Upper lobe of left lung (tissue), 6 donors: Measurements from ENCODE around the gene IPP. TPM values are rescaled to one million over a fixed set of nuclear protein-coding genes. Genes with fewer than 3 reads are reported as not detected.

Experiments
- ATAC-seq, 2 donors: fragments of 200-7000 bp; cut with Tn5 transposase; one replicate each; pipeline ENCODE4 v1.9.1; 2022; ENCODE audit warnings: mild to moderate bottlenecking in 2 of 2, moderate library complexity in 2 of 2; ENCODE audit not compliant: low FRiP score in 2 of 2
- DNase-seq, 2 donors: peaks; one replicate each; pipeline ENCODE4 v3.0.0-alpha.2; 2019 to 2020
- H3K27ac ChIP-seq, 4 donors: fragments of 200-600 bp; sonication (generic); one replicate each; pipeline ENCODE4 v1.5.1; 2016 to 2019
- H3K27me3 ChIP-seq, 4 donors: fragments of 200-600 bp; sonication (generic); one replicate each; pipeline ENCODE4 v1.5.1; 2017 to 2019
- H3K36me3 ChIP-seq, 4 donors: fragments of 200-600 bp; sonication (generic); one replicate each; pipeline ENCODE4 v1.5.1; 2016 to 2019
- H3K4me1 ChIP-seq, 4 donors: fragments of 200-600 bp; sonication (generic); one replicate each; pipeline ENCODE4 v1.5.1; 2018 to 2019
- H3K4me3 ChIP-seq, 4 donors: fragments of 200-600 bp; sonication (generic); one replicate each; pipeline ENCODE4 v1.5.1; 2017 to 2019; ENCODE audit warnings: mild to moderate bottlenecking in 2 of 4, moderate library complexity in 1 of 4
- H3K9me3 ChIP-seq, 4 donors: fragments of 200-600 bp; sonication (generic); one replicate each; pipeline ENCODE4 v1.5.1; 2018 to 2019
- EP300 ChIP-seq, 4 donors: sonication (generic); formaldehyde crosslinking; IDR thresholded peaks; one replicate each; pipeline ENCODE4 v1.5.1; 2017; ENCODE audit warnings: antibody characterized with exemption in 4 of 4, control low read depth in 2 of 4
- POLR2A ChIP-seq, 4 donors: fragments of 450-650 bp; IDR thresholded peaks; one replicate each; pipeline ENCODE4 v1.5.1; 2016 to 2017; ENCODE audit warnings: antibody characterized with exemption in 4 of 4, mild to moderate bottlenecking in 2 of 4
- POLR2AphosphoS5 ChIP-seq, 2 donors: sonication (generic); formaldehyde crosslinking; IDR thresholded peaks; one replicate each; pipeline ENCODE4 v1.5.1; 2017; ENCODE audit warnings: antibody characterized with exemption in 2 of 2
- WGBS, 2 donors: methylation state at CpG; one replicate each; pipeline ENCODE4 v1.1.5; 2017 to 2018; 5-methylcytosine and 5-hydroxymethylcytosine counted together
- total RNA-seq, 6 donors: library from RNA; depleted of rRNA in 4 of 6; stranded (reverse); fragments of >200 nt in 4 of 6; gene quantifications; one replicate each; pipeline versions ENCODE4 v1.1.0 to v1.2.1, GENCODE V29; 2016 to 2021
- TF ChIP-seq, protein P1 (sequence below), 6 experiments: fragments of 450-650 bp in 4 of 6; fragments of 200-600 bp in 2 of 6; sonication (generic) in 2 of 6; IDR thresholded peaks; one replicate each; pipeline ENCODE4 v1.5.1; 2016 to 2019; ENCODE audit warnings: antibody characterized with exemption in 6 of 6
- donor health status: DM: no; HTN: no; CAD: no; lungs with moderate emphysema.
- donor health status: DM: no; HTN: yes; CAD: no; lungs with severe emphysema.

Gene IPP
- total RNA-seq, 6 donors from 2014 or later, result 3.8 to 23.0 (median 12.9) TPM

DNA sequence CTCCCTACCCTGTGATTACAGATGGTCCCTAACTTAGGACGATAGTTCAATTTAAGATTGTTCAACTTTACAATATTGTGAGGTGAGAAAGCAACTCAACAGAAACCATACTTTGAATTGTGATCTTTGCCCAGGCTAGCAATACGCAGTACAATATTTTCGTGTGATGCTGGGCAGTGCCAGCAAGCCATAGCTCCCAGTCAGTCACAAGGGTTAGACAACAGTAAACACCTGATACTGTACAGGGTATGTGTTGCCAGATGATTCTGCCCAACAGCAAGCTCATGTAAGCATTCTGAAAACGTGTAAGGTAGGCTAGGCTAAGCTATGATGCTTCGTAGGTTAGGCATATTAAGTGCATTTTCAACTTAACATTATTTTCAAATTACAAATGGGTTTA, 76.0 kb downstream of the IPP start:
- ATAC-seq, result no peak
- DNase-seq, result no peak
- H3K36me3 ChIP-seq, result peaks cover 0 to 3% (median 0%) of the 10 kb centered on the region in 4 donors
- no peaks in the 10 kb centered on the region for H3K27me3 ChIP-seq
- no peak overlapping the region for H3K27ac ChIP-seq
- no peak overlapping the region for H3K4me3 ChIP-seq
- no peaks in the 10 kb centered on the region for H3K9me3 ChIP-seq
- WGBS, 2 donors, result 83 to 84% methylated on average over 5 of the region's 5 CpGs
- TF ChIP-seq, protein P1, sequence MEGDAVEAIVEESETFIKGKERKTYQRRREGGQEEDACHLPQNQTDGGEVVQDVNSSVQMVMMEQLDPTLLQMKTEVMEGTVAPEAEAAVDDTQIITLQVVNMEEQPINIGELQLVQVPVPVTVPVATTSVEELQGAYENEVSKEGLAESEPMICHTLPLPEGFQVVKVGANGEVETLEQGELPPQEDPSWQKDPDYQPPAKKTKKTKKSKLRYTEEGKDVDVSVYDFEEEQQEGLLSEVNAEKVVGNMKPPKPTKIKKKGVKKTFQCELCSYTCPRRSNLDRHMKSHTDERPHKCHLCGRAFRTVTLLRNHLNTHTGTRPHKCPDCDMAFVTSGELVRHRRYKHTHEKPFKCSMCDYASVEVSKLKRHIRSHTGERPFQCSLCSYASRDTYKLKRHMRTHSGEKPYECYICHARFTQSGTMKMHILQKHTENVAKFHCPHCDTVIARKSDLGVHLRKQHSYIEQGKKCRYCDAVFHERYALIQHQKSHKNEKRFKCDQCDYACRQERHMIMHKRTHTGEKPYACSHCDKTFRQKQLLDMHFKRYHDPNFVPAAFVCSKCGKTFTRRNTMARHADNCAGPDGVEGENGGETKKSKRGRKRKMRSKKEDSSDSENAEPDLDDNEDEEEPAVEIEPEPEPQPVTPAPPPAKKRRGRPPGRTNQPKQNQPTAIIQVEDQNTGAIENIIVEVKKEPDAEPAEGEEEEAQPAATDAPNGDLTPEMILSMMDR (IDR thresholded peaks at IDR 0.05), result no peak
- TF ChIP-seq POLR2A (IDR thresholded peaks at IDR 0.05) (no peak), POLR2AphosphoS5 (IDR thresholded peaks at IDR 0.05) (no peak), EP300 (IDR thresholded peaks at IDR 0.05) (no peak)
- H3K4me1 ChIP-seq, result peaks cover 51 to 66% (median 56%) of the 10 kb centered on the region in 4 donors

DNA sequence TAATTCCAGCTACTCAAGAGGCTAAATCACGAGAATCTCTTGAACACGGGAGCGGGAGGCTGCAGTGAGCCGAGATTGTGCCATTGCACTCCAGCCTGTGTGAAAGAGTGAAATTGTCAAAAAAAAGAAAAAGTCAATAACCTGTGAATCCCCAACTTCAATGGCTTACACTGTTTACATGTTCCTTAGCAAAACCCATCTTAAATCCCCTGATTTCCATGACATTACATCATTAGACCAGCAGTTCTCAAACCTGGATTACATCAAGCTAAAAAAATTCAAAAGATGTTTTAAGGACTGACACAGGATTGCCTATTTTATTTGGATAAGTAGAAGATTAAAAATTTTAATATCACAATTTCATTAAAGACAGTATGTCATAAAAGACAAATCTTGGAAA, 76.5 kb downstream of the IPP start:
- H3K9me3 ChIP-seq, result no peaks in the 10 kb centered on the region
- no peak for DNase-seq
- no peaks in the 10 kb centered on the region for H3K27me3 ChIP-seq
- no peak overlapping the region for H3K4me3 ChIP-seq
- no peak overlapping the region for H3K27ac ChIP-seq
- ATAC-seq, result no peak
- TF ChIP-seq EP300 (IDR thresholded peaks at IDR 0.05), result no peak
- TF ChIP-seq, protein P1 (IDR thresholded peaks at IDR 0.05), result no peak
- TF ChIP-seq POLR2AphosphoS5 (IDR thresholded peaks at IDR 0.05), result no peak
- no peak for TF ChIP-seq POLR2A (IDR thresholded peaks at IDR 0.05)
- 65 to 97% methylated on average over 4 of the region's 4 CpGs for WGBS, 2 donors
- peaks cover 0 to 3% (median 0%) of the 10 kb centered on the region in 4 donors for H3K36me3 ChIP-seq
- peaks cover 46 to 66% (median 55%) of the 10 kb centered on the region in 4 donors for H3K4me1 ChIP-seq

DNA sequence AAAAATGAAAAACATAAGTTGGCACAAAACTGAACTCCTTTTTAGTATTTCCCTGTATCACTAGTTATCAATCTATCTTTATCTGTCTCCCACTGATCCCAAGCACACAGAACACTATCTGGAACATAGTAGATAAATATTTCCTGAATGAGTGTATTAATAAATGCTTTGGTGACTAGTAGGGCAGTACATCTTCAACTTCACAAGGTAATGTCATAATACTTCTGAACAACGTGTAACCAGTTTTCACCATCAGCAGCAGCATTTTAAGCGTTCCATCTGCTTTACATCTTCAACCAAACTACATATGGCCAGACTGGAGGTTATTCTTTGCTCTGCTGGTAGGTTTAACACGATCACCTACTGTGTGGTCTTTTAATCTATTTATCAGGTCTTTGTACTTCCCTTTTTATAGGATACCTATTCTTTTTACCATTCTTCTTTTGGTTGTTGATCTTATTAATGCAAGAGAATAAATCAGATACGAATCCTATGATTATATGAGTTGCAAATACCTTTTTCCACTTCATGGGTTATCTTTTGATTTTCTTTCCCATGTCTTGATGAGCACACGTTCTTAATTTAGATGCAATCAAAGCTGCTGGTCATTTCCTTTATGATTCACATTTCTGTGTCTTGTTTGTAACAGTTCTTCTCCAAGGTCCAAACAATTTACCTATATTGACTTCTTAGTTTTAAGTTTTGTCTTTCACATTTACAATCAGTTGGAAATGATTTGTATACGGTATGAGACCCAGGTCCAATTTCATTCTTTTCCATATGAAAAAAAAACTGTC, 80.4 kb downstream of the IPP start:
- H3K4me1 ChIP-seq, result peaks cover 30 to 51% (median 42%) of the 10 kb centered on the region in 4 donors
- no peak overlapping the region for H3K27ac ChIP-seq
- DNase-seq, result no peak
- no peak overlapping the region for H3K4me3 ChIP-seq
- no peaks in the 10 kb centered on the region for H3K9me3 ChIP-seq
- no peaks in the 10 kb centered on the region for H3K27me3 ChIP-seq
- peaks cover 0 to 3% (median 0%) of the 10 kb centered on the region in 4 donors for H3K36me3 ChIP-seq
- ATAC-seq, result no peak
- WGBS, 2 donors, result 72 to 77% methylated on average over 6 of the region's 6 CpGs
- TF ChIP-seq POLR2A (IDR thresholded peaks at IDR 0.05), result no peak
- TF ChIP-seq POLR2AphosphoS5 (IDR thresholded peaks at IDR 0.05), result no peak
- TF ChIP-seq, protein P1 (IDR thresholded peaks at IDR 0.05), result no peak
- no peak for TF ChIP-seq EP300 (IDR thresholded peaks at IDR 0.05)

DNA sequence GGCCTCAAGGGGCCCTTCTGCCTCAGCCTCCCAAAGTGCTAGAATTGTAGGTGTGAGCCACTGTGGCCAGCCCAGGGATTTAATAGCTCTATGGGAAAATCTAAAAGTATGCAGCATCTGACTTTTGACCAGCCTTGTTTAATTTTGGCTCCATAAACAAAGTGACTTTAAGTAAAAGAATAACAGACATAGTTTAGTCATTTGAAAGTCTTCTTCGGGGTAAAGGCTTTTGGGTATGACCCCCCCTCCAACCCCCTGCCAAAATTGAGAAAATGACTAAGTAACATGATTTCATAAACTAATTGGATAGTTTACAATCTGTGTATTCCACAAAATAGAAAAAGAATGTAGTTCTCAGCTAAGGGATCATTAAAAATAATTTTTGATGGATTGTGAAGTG, 81.1 kb downstream of the IPP start:
- no peak overlapping the region for H3K27ac ChIP-seq
- 70 to 73% methylated on average over 1 of the region's 1 CpG for WGBS, 2 donors
- TF ChIP-seq EP300 (IDR thresholded peaks at IDR 0.05) (no peak), POLR2AphosphoS5 (IDR thresholded peaks at IDR 0.05) (no peak), POLR2A (IDR thresholded peaks at IDR 0.05) (no peak)
- TF ChIP-seq, protein P1 (IDR thresholded peaks at IDR 0.05), result no peak
- peaks cover 26 to 51% (median 41%) of the 10 kb centered on the region in 4 donors for H3K4me1 ChIP-seq
- DNase-seq, result no peak
- no peaks in the 10 kb centered on the region for H3K36me3 ChIP-seq
- no peaks in the 10 kb centered on the region for H3K27me3 ChIP-seq
- no peak overlapping the region for H3K4me3 ChIP-seq
- no peak for ATAC-seq
- H3K9me3 ChIP-seq, result no peaks in the 10 kb centered on the region
